Tibial nerve (tissue), 4 donors: ENCODE data around the gene ZNF324.

Source experiments
- EP300 ChIP-seq, 2 donors: sonication (generic); formaldehyde crosslinking; IDR thresholded peaks; one replicate each; pipeline ENCODE4 v1.6.1; 2017; ENCODE audit warnings: antibody characterized with exemption in 2 of 2, mild to moderate bottlenecking in 1 of 2
- TF ChIP-seq, protein P1 (sequence below), 5 experiments: fragments of 200-600 bp in 3 of 5; fragments of 450-650 bp in 2 of 5; sonication (generic) in 3 of 5; IDR thresholded peaks; one replicate each; pipeline ENCODE4 v1.5.1; 2016 to 2019; ENCODE audit warnings: antibody characterized with exemption in 5 of 5, mild to moderate bottlenecking in 3 of 5, moderate library complexity in 2 of 5

DNA sequence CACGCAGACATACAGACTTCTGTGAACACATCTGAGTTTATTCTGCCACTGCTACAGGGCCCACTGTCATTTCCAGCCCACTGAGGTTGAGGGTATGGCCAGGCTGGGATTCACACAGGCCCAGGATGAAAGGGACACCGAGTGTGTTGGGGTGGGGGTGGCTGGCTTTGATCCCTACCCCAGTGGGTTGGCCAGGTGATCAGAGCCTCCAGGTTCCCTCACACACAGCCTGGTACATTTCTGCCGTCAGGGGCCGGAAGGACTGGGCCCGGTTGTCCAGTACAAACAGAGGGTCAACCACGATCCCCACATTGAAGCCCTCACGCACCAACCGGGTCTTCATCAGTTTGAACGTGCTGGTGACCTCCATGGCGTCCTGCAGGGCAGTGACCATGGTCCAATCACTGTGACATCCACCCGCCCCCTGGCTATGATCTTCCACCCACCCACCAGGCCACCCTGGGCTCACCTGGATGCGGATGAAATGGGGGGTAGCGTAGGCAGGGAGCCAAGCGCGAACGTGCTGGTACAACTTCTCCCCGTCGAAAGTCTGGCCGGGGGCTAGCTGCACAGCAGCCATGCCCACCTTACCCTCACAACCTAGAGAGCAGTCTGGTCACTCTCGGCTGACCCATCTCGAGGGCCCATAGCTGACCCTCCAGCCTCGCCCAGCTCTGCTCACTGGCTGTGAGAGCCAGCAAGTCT lies 31.6 kb downstream of the ZNF324 start:
- TF ChIP-seq, protein P1, sequence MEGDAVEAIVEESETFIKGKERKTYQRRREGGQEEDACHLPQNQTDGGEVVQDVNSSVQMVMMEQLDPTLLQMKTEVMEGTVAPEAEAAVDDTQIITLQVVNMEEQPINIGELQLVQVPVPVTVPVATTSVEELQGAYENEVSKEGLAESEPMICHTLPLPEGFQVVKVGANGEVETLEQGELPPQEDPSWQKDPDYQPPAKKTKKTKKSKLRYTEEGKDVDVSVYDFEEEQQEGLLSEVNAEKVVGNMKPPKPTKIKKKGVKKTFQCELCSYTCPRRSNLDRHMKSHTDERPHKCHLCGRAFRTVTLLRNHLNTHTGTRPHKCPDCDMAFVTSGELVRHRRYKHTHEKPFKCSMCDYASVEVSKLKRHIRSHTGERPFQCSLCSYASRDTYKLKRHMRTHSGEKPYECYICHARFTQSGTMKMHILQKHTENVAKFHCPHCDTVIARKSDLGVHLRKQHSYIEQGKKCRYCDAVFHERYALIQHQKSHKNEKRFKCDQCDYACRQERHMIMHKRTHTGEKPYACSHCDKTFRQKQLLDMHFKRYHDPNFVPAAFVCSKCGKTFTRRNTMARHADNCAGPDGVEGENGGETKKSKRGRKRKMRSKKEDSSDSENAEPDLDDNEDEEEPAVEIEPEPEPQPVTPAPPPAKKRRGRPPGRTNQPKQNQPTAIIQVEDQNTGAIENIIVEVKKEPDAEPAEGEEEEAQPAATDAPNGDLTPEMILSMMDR (IDR thresholded peaks at IDR 0.05) = no peak
- no peak for TF ChIP-seq EP300 (IDR thresholded peaks at IDR 0.05)
